NOMO-1 (cell line): ENCODE data around the gene POMC.
"Not testable (repeated sequence)": the region's sequence is repeated elsewhere in the genome, so short reads cannot be mapped to it uniquely, and the experiment has no call there.

Source experiments
- DNase-seq, 2 experiments: peaks; one replicate each; lab custom pipeline; 2025; ENCODE audit not compliant: unreplicated experiment in 2 of 2; lab: John Stamatoyannopoulos, UW

Gene POMC

GRCh38 chr2:25141120-25141519 lies 27.3 kb downstream of the POMC start:
- DNase-seq = no peak

- not testable (repeated sequence) for DNase-seq
Measured at GRCh38 chr2:25140535-25140934, 27.8 kb downstream of the POMC start.

- no peak for DNase-seq
Measured at GRCh38 chr2:25132693-25133092, 35.7 kb downstream of the POMC start.

- DNase-seq = no peak
Measured at GRCh38 chr2:25132299-25132635, 36.1 kb downstream of the POMC start.

GRCh38 chr2:25131567-25132298 lies 36.6 kb downstream of the POMC start:
- no peak for DNase-seq

- no peak for DNase-seq
Measured at GRCh38 chr2:25131253-25131566, 37.2 kb downstream of the POMC start.

GRCh38 chr2:25129901-25130520 lies 38.4 kb downstream of the POMC start:
- no peak for DNase-seq

- DNase-seq = no peak
Measured at GRCh38 chr2:25127646-25128045, 40.7 kb downstream of the POMC start.

GRCh38 chr2:25127071-25127470 lies 41.3 kb downstream of the POMC start:
- DNase-seq = not testable (repeated sequence)

GRCh38 chr2:25125976-25126375 lies 42.4 kb downstream of the POMC start:
- peak; percentile 11 to 12 for DNase-seq

GRCh38 chr2:25125189-25125588 lies 43.2 kb downstream of the POMC start:
- DNase-seq = no peak

- no peak for DNase-seq
Measured at GRCh38 chr2:25123682-25124081, 44.7 kb downstream of the POMC start.

GRCh38 chr2:25122367-25122766 lies 46.0 kb downstream of the POMC start:
- DNase-seq = no peak

GRCh38 chr2:25119263-25119662 lies 49.1 kb downstream of the POMC start:
- no peak for DNase-seq

GRCh38 chr2:25116956-25117355 lies 51.4 kb downstream of the POMC start:
- DNase-seq = no peak

- no peak for DNase-seq
Measured at GRCh38 chr2:25115902-25116301, 52.5 kb downstream of the POMC start.

GRCh38 chr2:25115249-25115883 lies 53.0 kb downstream of the POMC start:
- DNase-seq = no peak

- DNase-seq = no peak
Measured at GRCh38 chr2:25112113-25112512, 56.3 kb downstream of the POMC start.
